Urothelium cell line (cell line): ENCODE measurements around the gene CARD11.
"Not testable (repeated sequence)": the region's sequence is repeated elsewhere in the genome, so short reads cannot be mapped to it uniquely, and the experiment has no call there.

Experiments
- DNase-seq: peaks from one replicate; pipeline ENCODE4 v3.0.0; 2011; ENCODE audit warnings: low spot score, mixed read lengths
- FAIRE-seq: peaks from 2 replicates; lab custom pipeline; 2011; peaks lifted over from hg19 to GRCh38; lab: Jason Lieb, UNC

Gene CARD11

GRCh38 chr7:3065724-3066143 lies 22.1 kb upstream of the CARD11 start:
- FAIRE-seq (peak; percentile 87), DNase-seq (peak; percentile 79)

- no peak for DNase-seq
- no peak for FAIRE-seq
These were observed 20.4 kb upstream of the CARD11 start for GRCh38 chr7:3064067-3064466.

GRCh38 chr7:3063016-3063753 lies 19.5 kb upstream of the CARD11 start:
- no peak for DNase-seq
- FAIRE-seq, result no peak

GRCh38 chr7:3057066-3057420 lies 13.4 kb upstream of the CARD11 start:
- peak; percentile 91 for FAIRE-seq
- DNase-seq, result no peak

GRCh38 chr7:3056234-3057065 lies 12.8 kb upstream of the CARD11 start:
- DNase-seq (no peak), FAIRE-seq (peak; percentile 67)

- DNase-seq, result no peak
- no peak for FAIRE-seq
These were observed 12.0 kb upstream of the CARD11 start for GRCh38 chr7:3055626-3056025.

- peak; percentile 86 for DNase-seq
- FAIRE-seq, result no peak
These were observed 692 bp downstream of the CARD11 start for GRCh38 chr7:3042861-3043489.

GRCh38 chr7:3041986-3042675 lies 1.5 kb downstream of the CARD11 start:
- DNase-seq (no peak), FAIRE-seq (peak; percentile 23)

GRCh38 chr7:3039787-3040186 lies 3.9 kb downstream of the CARD11 start:
- DNase-seq (no peak), FAIRE-seq (peak; percentile 71)

- FAIRE-seq, result not testable (repeated sequence)
These were observed 5.7 kb downstream of the CARD11 start for GRCh38 chr7:3038011-3038410.

GRCh38 chr7:3037259-3037658 lies 6.4 kb downstream of the CARD11 start:
- FAIRE-seq, result no peak
- DNase-seq, result no peak

More at GRCh38 chr7:3038011-3038410, 5.7 kb downstream of the CARD11 start:
- not testable (repeated sequence) for DNase-seq

GRCh38 chr7:3034591-3035150 lies 9.0 kb downstream of the CARD11 start:
- DNase-seq (no peak), FAIRE-seq (peak; percentile 46)

GRCh38 chr7:3033581-3033980 lies 10.1 kb downstream of the CARD11 start:
- no peak for DNase-seq
- peak; percentile 56 for FAIRE-seq

GRCh38 chr7:3033136-3033535 lies 10.5 kb downstream of the CARD11 start:
- DNase-seq (no peak), FAIRE-seq (no peak)

GRCh38 chr7:3032256-3032655 lies 11.4 kb downstream of the CARD11 start:
- DNase-seq, result no peak
- FAIRE-seq, result no peak

GRCh38 chr7:3029138-3029537 lies 14.5 kb downstream of the CARD11 start:
- DNase-seq, result no peak
- FAIRE-seq, result no peak

- DNase-seq (no peak), FAIRE-seq (no peak)
These were observed 14.9 kb downstream of the CARD11 start for GRCh38 chr7:3028758-3029093.

GRCh38 chr7:3028071-3028757 lies 15.5 kb downstream of the CARD11 start:
- DNase-seq, result peak; percentile 88
- FAIRE-seq, result peak; percentile 100

GRCh38 chr7:3027005-3027845 lies 16.4 kb downstream of the CARD11 start:
- DNase-seq (no peak), FAIRE-seq (no peak)
